IPS DF 6.9 (cell line): ENCODE results near the gene PNMA6E.

ENCODE experiments used
- DNase-seq: peaks from one replicate; pipeline ENCODE4 v3.0.0-alpha.2; 2013; ENCODE audit warnings: low read depth, low spot score
- H3K27ac ChIP-seq: one replicate; pipeline ENCODE4 v1.5.1; 2013; ENCODE audit warnings: low read length, control low read depth
- H3K27me3 ChIP-seq: 2 replicates; pipeline ENCODE4 v1.6.1; 2013; ENCODE audit warnings: mild to moderate bottlenecking, low read length; ENCODE audit not compliant: control insufficient read depth, insufficient read depth
- H3K36me3 ChIP-seq: 2 replicates; pipeline ENCODE4 v1.6.1; 2013; ENCODE audit warnings: low read length; ENCODE audit not compliant: control insufficient read depth, insufficient read depth
- H3K4me1 ChIP-seq: 2 replicates; pipeline ENCODE4 v1.6.1; 2013; ENCODE audit warnings: low read length; ENCODE audit not compliant: control insufficient read depth, insufficient read depth
- H3K4me3 ChIP-seq: 2 replicates; pipeline ENCODE4 v1.5.1; 2013; ENCODE audit warnings: mild to moderate bottlenecking, low read length
- H3K9me3 ChIP-seq: 2 replicates; pipeline ENCODE4 v1.6.1; 2013; ENCODE audit warnings: low read length, inconsistent platforms; ENCODE audit not compliant: control insufficient read depth, insufficient read depth
- WGBS: extraction: QIAGEN DNeasy Blood & Tissue Kit; methylation state at CpG from one replicate; pipeline ENCODE4 v1.1.7; 2013; ENCODE audit warnings: mixed read lengths, missing lambda C conversion rate; ENCODE audit not compliant: insufficient read length, insufficient coverage; 5-methylcytosine and 5-hydroxymethylcytosine counted together

Gene PNMA6E

GRCh38 chrX:153401133-153401764 is at the start of gene PNMA6E:
TSS of gene PNMA6E (minus strand) at chrX:153401350. CDS start at chrX:153398849, 2,501 bp downstream.
- no peak for DNase-seq
- Histone ChIP-seq H3K4me1 (peaks cover 1% of the 10 kb centered on the region; the same call in 1 of the 2 replicates), H3K27ac (no peak within 1 kb of the TSS), H3K36me3 (no peaks in the 10 kb centered on the region), H3K27me3 (no peaks in the 10 kb centered on the region), H3K9me3 (no peaks in the 10 kb centered on the region), H3K4me3 (no peak within 1 kb of the TSS)
- WGBS = no CpG with 5 or more reads among the region's 29 CpGs

DNA sequence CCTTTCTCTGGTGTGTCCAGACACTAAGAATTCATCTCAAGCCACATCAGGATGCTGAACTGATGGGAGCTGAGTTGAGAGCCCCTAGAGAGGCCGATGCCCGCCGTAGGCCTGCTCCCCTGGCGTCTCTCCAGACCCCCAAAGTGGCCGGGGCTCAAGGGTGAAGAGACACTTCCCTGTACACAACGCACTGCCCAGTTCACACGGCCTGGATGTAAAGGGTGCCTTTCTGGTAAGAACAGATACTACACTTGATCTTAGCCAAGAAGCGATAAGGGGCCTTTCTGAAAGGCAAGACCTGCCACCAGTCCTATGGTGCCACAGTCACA is 49.8 kb upstream of the PNMA6E start:
- WGBS = no CpG with 5 or more reads among the region's 8 CpGs
- H3K27me3 ChIP-seq = no peaks in the 10 kb centered on the region
- DNase-seq = no peak

DNA sequence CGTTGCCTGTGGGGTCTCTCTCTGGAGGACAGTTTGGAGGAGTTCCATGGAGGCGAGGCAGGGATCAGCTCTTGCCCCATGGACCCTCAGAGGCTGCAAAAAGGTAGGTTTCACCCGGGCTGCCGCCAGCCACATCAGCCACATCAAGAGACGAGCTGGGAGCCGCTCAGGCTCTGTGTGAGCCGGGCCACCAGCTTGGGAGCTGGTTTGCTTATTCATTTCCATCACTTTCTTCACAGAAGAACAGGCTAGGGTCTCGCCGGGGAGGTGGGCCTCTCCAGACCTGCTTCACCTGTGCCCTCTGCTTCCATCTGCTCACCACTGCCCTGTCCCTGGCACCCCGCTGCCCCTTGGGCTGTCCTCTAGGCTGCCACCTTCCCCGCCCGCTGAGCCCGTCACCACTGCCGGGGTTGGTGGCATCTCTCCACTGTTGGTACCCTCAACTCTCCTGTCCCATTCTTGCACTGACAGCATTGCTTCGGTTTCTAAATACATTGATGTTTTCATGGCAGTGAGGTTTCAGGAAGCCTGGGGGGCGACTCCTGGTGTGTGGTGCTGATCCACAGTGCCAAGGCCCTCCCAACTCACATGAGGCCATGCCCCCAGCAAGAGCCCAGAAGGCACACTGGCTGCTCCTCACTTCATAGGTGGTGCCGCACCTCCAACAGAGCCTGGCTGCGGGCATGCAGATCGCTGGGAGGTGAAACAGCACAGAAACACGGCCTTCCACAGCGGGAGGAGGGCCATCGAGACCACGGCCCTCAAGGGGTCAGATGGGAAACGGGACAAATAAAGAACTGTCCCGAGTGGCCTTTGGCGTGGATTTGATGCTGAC is 49.2 kb upstream of the PNMA6E start:
- Histone ChIP-seq H3K9me3 (no peaks in the 10 kb centered on the region), H3K4me1 (no peaks in the 10 kb centered on the region; the same call in 1 of the 2 replicates), H3K4me3 (no peak overlapping the region), H3K27ac (no peak overlapping the region), H3K27me3 (no peaks in the 10 kb centered on the region), H3K36me3 (peaks cover 7% of the 10 kb centered on the region)
- no peak for DNase-seq
- WGBS = no CpG with 5 or more reads among the region's 26 CpGs

More for the DNA sequence above, 49.8 kb upstream of the PNMA6E start:
- peaks cover 8% of the 10 kb centered on the region for H3K36me3 ChIP-seq
- H3K9me3 ChIP-seq = no peaks in the 10 kb centered on the region
- no peak overlapping the region for H3K4me3 ChIP-seq
- no peak overlapping the region for H3K27ac ChIP-seq
- H3K4me1 ChIP-seq = no peaks in the 10 kb centered on the region; the same call in 1 of the 2 replicates

GRCh38 chrX:153449368-153450113 is 48.4 kb upstream of the PNMA6E start:
- Histone ChIP-seq H3K36me3 (no peaks in the 10 kb centered on the region), H3K9me3 (no peaks in the 10 kb centered on the region), H3K27ac (no peak overlapping the region), H3K4me1 (no peaks in the 10 kb centered on the region; the same call in 1 of the 2 replicates), H3K27me3 (no peaks in the 10 kb centered on the region), H3K4me3 (no peak overlapping the region)
- no peak for DNase-seq
- WGBS = no CpG with 5 or more reads among the region's 15 CpGs

- no peak overlapping the region for H3K27ac ChIP-seq
- no peak for DNase-seq
- no peaks in the 10 kb centered on the region for H3K9me3 ChIP-seq
Observed at GRCh38 chrX:153448556-153449367, 47.6 kb upstream of the PNMA6E start.

GRCh38 chrX:153447581-153447960 is 46.4 kb upstream of the PNMA6E start:
- H3K36me3 ChIP-seq = no peaks in the 10 kb centered on the region
- H3K27ac ChIP-seq = no peak overlapping the region
- no peak overlapping the region for H3K4me3 ChIP-seq
- no peaks in the 10 kb centered on the region for H3K9me3 ChIP-seq
- WGBS = no CpG with 5 or more reads among the region's 8 CpGs
- no peaks in the 10 kb centered on the region for H3K27me3 ChIP-seq
- H3K4me1 ChIP-seq = no peaks in the 10 kb centered on the region; the same call in 1 of the 2 replicates
- DNase-seq = no peak

More at GRCh38 chrX:153448556-153449367, 47.6 kb upstream of the PNMA6E start:
- Histone ChIP-seq H3K36me3 (no peaks in the 10 kb centered on the region), H3K27me3 (no peaks in the 10 kb centered on the region), H3K4me3 (no peak overlapping the region), H3K4me1 (no peaks in the 10 kb centered on the region; the same call in 1 of the 2 replicates)
- no CpG with 5 or more reads among the region's 21 CpGs for WGBS

GRCh38 chrX:153446950-153447580 is 45.9 kb upstream of the PNMA6E start:
- Histone ChIP-seq H3K4me1 (no peaks in the 10 kb centered on the region; the same call in 1 of the 2 replicates), H3K36me3 (no peaks in the 10 kb centered on the region), H3K27ac (no peak overlapping the region), H3K9me3 (no peaks in the 10 kb centered on the region), H3K4me3 (no peak overlapping the region), H3K27me3 (no peaks in the 10 kb centered on the region)
- DNase-seq = no peak
- WGBS = no CpG with 5 or more reads among the region's 17 CpGs

DNA sequence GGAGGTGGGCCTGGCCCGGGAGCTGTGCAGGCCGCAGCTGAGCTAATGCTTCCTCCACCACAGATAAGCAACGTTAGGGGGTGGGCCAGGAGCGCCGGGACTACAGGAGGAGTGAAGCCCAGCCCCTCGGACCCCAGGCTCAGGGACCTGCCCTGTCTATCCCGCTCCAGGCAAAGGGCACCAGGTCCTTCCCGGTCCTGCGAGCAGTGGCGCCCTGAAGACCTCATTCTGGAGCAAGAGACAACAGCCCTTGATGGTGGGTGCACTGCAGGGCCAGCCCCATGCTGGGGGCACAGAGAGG is 45.4 kb upstream of the PNMA6E start:
- DNase-seq = no peak
- Histone ChIP-seq H3K4me1 (no peaks in the 10 kb centered on the region; the same call in 1 of the 2 replicates), H3K4me3 (no peak overlapping the region), H3K36me3 (no peaks in the 10 kb centered on the region), H3K27ac (no peak overlapping the region), H3K27me3 (no peaks in the 10 kb centered on the region), H3K9me3 (no peaks in the 10 kb centered on the region)
- no CpG with 5 or more reads among the region's 10 CpGs for WGBS

GRCh38 chrX:153445856-153446635 is 44.9 kb upstream of the PNMA6E start, which contains the start of gene TREX2:
TSS of gene TREX2 (minus strand) at chrX:153446056. CDS start at chrX:153445430, 626 bp downstream.
- Histone ChIP-seq H3K4me1 (no peaks in the 10 kb centered on the region; the same call in 1 of the 2 replicates), H3K36me3 (no peaks in the 10 kb centered on the region), H3K9me3 (no peaks in the 10 kb centered on the region), H3K27me3 (no peaks in the 10 kb centered on the region), H3K27ac (no peak within 1 kb of the TSS), H3K4me3 (no peak within 1 kb of the TSS)
- no peak for DNase-seq
- no CpG with 5 or more reads among the region's 30 CpGs for WGBS
